K562 (cell line): Measurements from ENCODE around the gene REEP3. TPM values are rescaled to one million over a fixed set of nuclear protein-coding genes. Genes with fewer than 3 reads are reported as not detected.

Experiments used
- E2F6 ChIP-seq, 2 experiments: IDR thresholded peaks; 2 replicates each; pipeline ENCODE4 v1.6.1; 2011; ENCODE audit warnings: borderline replicate concordance in 1 of 2, control low read depth in 1 of 2, low read depth in 1 of 2, low read length in 1 of 2, mild to moderate bottlenecking in 1 of 2, mixed read lengths in 1 of 2, moderate library complexity in 1 of 2; ENCODE audit not compliant: insufficient read depth in 1 of 2, insufficient read length in 1 of 2, poor library complexity in 1 of 2, severe bottlenecking in 1 of 2; ENCODE audit errors: extremely low read depth in 1 of 2
- HNRNPUL1 ChIP-seq: fragments of 200-400 bp; formaldehyde crosslinking; IDR thresholded peaks from 2 replicates; pipeline ENCODE4 v1.6.1; 2017; ENCODE audit warnings: low read length
- MAFK ChIP-seq: IDR thresholded peaks from 2 replicates; pipeline ENCODE4 v1.6.1; 2011; ENCODE audit warnings: low read length, improper control_type of control experiment
- MLLT1 ChIP-seq, 2 experiments: fragments of 450-650 bp; IDR thresholded peaks; 2 replicates each; pipeline ENCODE4 v1.6.1; 2016
- PRDM10 ChIP-seq: fragments of 450-650 bp; IDR thresholded peaks from 2 replicates; pipeline ENCODE4 v1.6.1; 2018; ENCODE audit not compliant: partially characterized antibody
- SOX6 ChIP-seq: fragments of 450-650 bp; IDR thresholded peaks from 2 replicates; pipeline ENCODE4 v1.6.1; 2014; ENCODE audit warnings: mild to moderate bottlenecking
- SP1 ChIP-seq: sonication (generic); formaldehyde crosslinking; IDR thresholded peaks from 2 replicates; pipeline ENCODE4 v1.8.1; 2022; ENCODE audit warnings: mild to moderate bottlenecking, missing genetic modification reagents
- SRSF3 ChIP-seq: fragments of 200-400 bp; formaldehyde crosslinking; IDR thresholded peaks from 2 replicates; pipeline ENCODE4 v1.6.1; 2016; ENCODE audit warnings: mild to moderate bottlenecking, low read length, moderate library complexity; ENCODE audit not compliant: insufficient read depth
- ZNF57 ChIP-seq: fragments of 450-650 bp; formaldehyde crosslinking; IDR thresholded peaks from 2 replicates; pipeline ENCODE4 v1.4.0; 2020; ENCODE audit warnings: mild to moderate bottlenecking, moderate library complexity
- ZNF609 ChIP-seq: sonication (generic); formaldehyde crosslinking; IDR thresholded peaks from 2 replicates; pipeline ENCODE4 v1.8.1; 2023; ENCODE audit warnings: missing genetic modification reagents, mild to moderate bottlenecking, borderline replicate concordance
- polyA plus RNA-seq, 8 experiments: library from polyadenylated mRNA; depleted of rRNA in 4 of 8; stranded (reverse) in 5 of 8; unstranded in 3 of 8; fragments of >200 nt; fragmentation: Nextera tagmentation in 2 of 8; fragmentation: Illumina TruSeq in 1 of 8; extraction: Ambion mirVana in 2 of 8; extraction: Trizol in 1 of 8; gene quantifications; 2 replicates each; pipeline versions ENCODE4 v1.2.1 to v1.2.3, GENCODE V29; 2011 to 2014; ENCODE audit warnings: inconsistent platforms in 1 of 8, missing spikeins in 1 of 8
- total RNA-seq, 7 experiments: library from RNA; depleted of rRNA in 6 of 7; stranded (reverse); fragments of >200 nt in 6 of 7; fragmentation: Illumina TruSeq in 2 of 7; extraction: Trizol in 2 of 7; gene quantifications; 2 replicates each; pipeline versions ENCODE4 v1.2.1 to v1.2.3, GENCODE V29; 2011 to 2021; ENCODE audit warnings: low replicate concordance in 1 of 7

REEP3 gene
- total and polyA plus RNA-seq, 9 of the 15 experiments (the other 6 are each of a cell fraction or from before 2014, with no cell fraction given) = 3.4 to 13.4 (median 9.2) TPM

GRCh38 chr10:63630085-63630930 lies 109.1 kb downstream of the REEP3 start (continued):
- TF ChIP-seq ZNF609 (CRISPR knock-in tag) (peak; percentile 91; the same call in 1 of the 2 replicates), MLLT1 (IDR thresholded peaks at IDR 0.05) (no peak), SOX6 (peak; percentile 63), HNRNPUL1 (no peak), SRSF3 (no peak), ZNF57 (CRISPR knock-in tag) (0 out of 2 replicates have a peak, but pooled peaks have one; percentile 50), SP1 (peak; percentile 66), MAFK (0 out of 2 replicates have a peak, but pooled peaks have one; percentile 10), E2F6 (IDR thresholded peaks at IDR 0.05; ENCODE audit: borderline replicate concordance in 1 of 2, extremely low read depth in 1 of 2, insufficient read depth in 1 of 2, insufficient read length in 1 of 2, low read depth in 1 of 2, low read length in 1 of 2, poor library complexity in 1 of 2, severe bottlenecking in 1 of 2) (peak; percentile 53 to 82), PRDM10 (peak; percentile 72)
